Measurements from ENCODE around the gene NRXN3. TPM values are rescaled to one million over a fixed set of nuclear protein-coding genes. Genes with fewer than 3 reads are reported as not detected.

NRXN3 gene
- total and polyA plus RNA-seq, 2 experiments from 2014 or later: 5.7 to 7.1 TPM

DNA sequence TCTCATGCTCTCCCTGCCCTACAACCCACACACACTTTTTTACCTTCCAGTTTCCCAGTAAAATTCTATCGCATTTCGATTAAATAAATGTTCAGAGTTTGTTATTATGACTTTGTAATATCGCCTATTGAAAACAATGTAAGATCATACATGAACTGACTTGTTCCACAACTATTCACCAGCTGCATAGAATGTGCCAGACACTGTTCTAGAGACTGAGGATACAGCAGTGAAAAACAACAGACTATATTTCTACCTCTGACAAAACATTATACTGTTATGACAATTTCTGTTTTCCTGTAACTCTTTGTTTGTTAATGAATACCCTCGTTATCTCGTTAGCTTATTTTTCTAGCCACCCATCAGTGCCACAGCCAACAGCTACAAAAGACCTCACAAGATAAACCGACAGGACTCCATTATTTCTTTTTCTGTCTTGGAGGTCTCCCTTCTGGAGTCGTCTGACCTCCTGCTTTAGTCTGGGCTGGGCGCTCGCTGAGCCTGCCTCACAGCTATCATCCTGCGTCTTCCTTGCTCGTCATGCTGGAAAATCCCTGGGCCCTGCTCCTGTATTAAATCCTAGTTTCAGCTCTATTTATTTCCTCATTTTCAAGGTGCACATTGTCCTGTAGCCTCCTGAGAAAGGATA lies 1542.3 kb downstream of the NRXN3 start:
- WGBS (ENCODE audit: low lambda C conversion rate, missing lambda C conversion rate): 75% methylated on average over 11 of the region's 11 CpGs
- no peaks in the 10 kb centered on the region for H3K27me3 ChIP-seq
- peak overlapping the region; percentile 28 for H3K27ac ChIP-seq
- H3K9me2 ChIP-seq (replicated peaks; ENCODE audit: insufficient read depth): no peaks in the 10 kb centered on the region
- H3K36me3 ChIP-seq (replicated peaks; ENCODE audit: insufficient read depth, low read depth): no peaks in the 10 kb centered on the region
- TF ChIP-seq, protein P1, sequence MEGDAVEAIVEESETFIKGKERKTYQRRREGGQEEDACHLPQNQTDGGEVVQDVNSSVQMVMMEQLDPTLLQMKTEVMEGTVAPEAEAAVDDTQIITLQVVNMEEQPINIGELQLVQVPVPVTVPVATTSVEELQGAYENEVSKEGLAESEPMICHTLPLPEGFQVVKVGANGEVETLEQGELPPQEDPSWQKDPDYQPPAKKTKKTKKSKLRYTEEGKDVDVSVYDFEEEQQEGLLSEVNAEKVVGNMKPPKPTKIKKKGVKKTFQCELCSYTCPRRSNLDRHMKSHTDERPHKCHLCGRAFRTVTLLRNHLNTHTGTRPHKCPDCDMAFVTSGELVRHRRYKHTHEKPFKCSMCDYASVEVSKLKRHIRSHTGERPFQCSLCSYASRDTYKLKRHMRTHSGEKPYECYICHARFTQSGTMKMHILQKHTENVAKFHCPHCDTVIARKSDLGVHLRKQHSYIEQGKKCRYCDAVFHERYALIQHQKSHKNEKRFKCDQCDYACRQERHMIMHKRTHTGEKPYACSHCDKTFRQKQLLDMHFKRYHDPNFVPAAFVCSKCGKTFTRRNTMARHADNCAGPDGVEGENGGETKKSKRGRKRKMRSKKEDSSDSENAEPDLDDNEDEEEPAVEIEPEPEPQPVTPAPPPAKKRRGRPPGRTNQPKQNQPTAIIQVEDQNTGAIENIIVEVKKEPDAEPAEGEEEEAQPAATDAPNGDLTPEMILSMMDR (IDR thresholded peaks at IDR 0.05; ENCODE audit: poor library complexity): no peak
- TF ChIP-seq EZH2 (IDR thresholded peaks at IDR 0.05; ENCODE audit: borderline replicate concordance): no peak
- TF ChIP-seq EZH2phosphoT487 (IDR thresholded peaks at IDR 0.05; ENCODE audit: low read depth, severe bottlenecking, unreplicated experiment): no peak
- H3K79me2 ChIP-seq: no peaks in the 10 kb centered on the region
- no peak for DNase-seq (ENCODE audit: low spot score)
- no peak overlapping the region for H3K4me2 ChIP-seq
- H3K9me3 ChIP-seq (ENCODE audit: low read depth): no peaks in the 10 kb centered on the region
- H3K4me3 ChIP-seq: no peak overlapping the region
- no peaks in the 10 kb centered on the region for H3K4me1 ChIP-seq (ENCODE audit: insufficient read depth)
- H4K20me1 ChIP-seq (ENCODE audit: insufficient read depth, poor library complexity, severe bottlenecking): no peaks in the 10 kb centered on the region
- no peak overlapping the region for H2AFZ ChIP-seq

DNA sequence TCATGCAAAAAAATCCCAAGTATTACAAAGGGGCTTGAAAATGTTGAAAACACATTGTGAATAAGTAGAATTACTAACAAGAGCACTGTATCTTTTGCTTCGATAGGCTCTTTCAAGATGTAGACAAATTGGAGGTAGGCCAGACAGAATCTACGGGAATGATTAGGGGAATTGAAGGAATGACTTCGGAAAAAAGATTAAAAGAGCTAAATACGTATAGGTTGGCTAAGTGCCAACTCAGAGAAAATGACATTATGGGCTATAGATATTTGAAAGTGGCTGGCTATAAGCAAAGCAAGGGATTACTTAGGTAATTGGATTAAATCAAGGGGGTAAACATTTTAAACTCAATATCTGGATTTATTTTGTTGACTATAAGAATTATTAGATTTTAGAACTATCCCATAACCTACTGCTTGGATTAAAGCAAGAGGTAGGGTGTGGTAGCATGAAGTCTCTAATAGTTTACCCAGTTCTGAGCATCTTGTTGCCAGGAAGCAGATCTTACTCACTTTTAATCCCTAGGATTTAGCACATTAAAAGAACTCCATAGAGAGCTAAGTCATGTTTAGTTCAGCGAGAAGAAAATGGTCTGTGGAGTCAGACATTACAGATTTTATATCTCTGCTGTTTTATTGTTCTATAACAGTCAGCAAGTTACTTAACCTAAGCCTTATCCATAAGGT lies 1551.4 kb downstream of the NRXN3 start:
- H3K27ac ChIP-seq: no peak overlapping the region
- no peak for DNase-seq (ENCODE audit: low spot score)
- H3K9me2 ChIP-seq (replicated peaks; ENCODE audit: insufficient read depth): no peaks in the 10 kb centered on the region
- H3K27me3 ChIP-seq: no peaks in the 10 kb centered on the region
- H3K9me3 ChIP-seq (ENCODE audit: low read depth): no peaks in the 10 kb centered on the region
- peaks cover 4% of the 10 kb centered on the region for H3K4me1 ChIP-seq (ENCODE audit: insufficient read depth)
- WGBS (ENCODE audit: low lambda C conversion rate, missing lambda C conversion rate): 62% methylated on average over 5 of the region's 5 CpGs
- H4K20me1 ChIP-seq (ENCODE audit: insufficient read depth, poor library complexity, severe bottlenecking): no peaks in the 10 kb centered on the region
- H3K4me2 ChIP-seq: no peak overlapping the region
- H3K36me3 ChIP-seq (replicated peaks; ENCODE audit: insufficient read depth, low read depth): no peaks in the 10 kb centered on the region
- TF ChIP-seq EZH2 (IDR thresholded peaks at IDR 0.05; ENCODE audit: borderline replicate concordance) (no peak), EZH2phosphoT487 (IDR thresholded peaks at IDR 0.05; ENCODE audit: low read depth, severe bottlenecking, unreplicated experiment) (no peak)
- TF ChIP-seq, protein P1 (IDR thresholded peaks at IDR 0.05; ENCODE audit: poor library complexity): no peak
- H3K4me3 ChIP-seq: no peak overlapping the region
- no peak overlapping the region for H2AFZ ChIP-seq
- H3K79me2 ChIP-seq: no peaks in the 10 kb centered on the region

- Histone ChIP-seq H2AFZ (no peak overlapping the region), H3K4me1 (ENCODE audit: insufficient read depth) (peaks cover 4% of the 10 kb centered on the region), H3K27ac (no peak overlapping the region), H3K4me3 (no peak overlapping the region), H3K9me3 (ENCODE audit: low read depth) (no peaks in the 10 kb centered on the region), H3K4me2 (no peak overlapping the region), H3K9me2 (replicated peaks; ENCODE audit: insufficient read depth) (no peaks in the 10 kb centered on the region), H3K36me3 (replicated peaks; ENCODE audit: insufficient read depth, low read depth) (no peaks in the 10 kb centered on the region), H3K79me2 (no peaks in the 10 kb centered on the region), H3K27me3 (no peaks in the 10 kb centered on the region), H4K20me1 (ENCODE audit: insufficient read depth, poor library complexity, severe bottlenecking) (no peaks in the 10 kb centered on the region)
- WGBS (ENCODE audit: low lambda C conversion rate, missing lambda C conversion rate): 73% methylated on average over 7 of the region's 7 CpGs
- DNase-seq (ENCODE audit: low spot score): no peak
- TF ChIP-seq EZH2 (IDR thresholded peaks at IDR 0.05; ENCODE audit: borderline replicate concordance) (no peak), EZH2phosphoT487 (IDR thresholded peaks at IDR 0.05; ENCODE audit: low read depth, severe bottlenecking, unreplicated experiment) (no peak)
- TF ChIP-seq, protein P1 (IDR thresholded peaks at IDR 0.05; ENCODE audit: poor library complexity): no peak
Measured at GRCh38 chr14:79724934-79725717, 1555.0 kb downstream of the NRXN3 start.
